Measurements from ENCODE around the gene CCDC144A.
"Not testable (repeated sequence)": the region's sequence is repeated elsewhere in the genome, so short reads cannot be mapped to it uniquely, and the experiment has no call there.

The CCDC144A gene, protein sequence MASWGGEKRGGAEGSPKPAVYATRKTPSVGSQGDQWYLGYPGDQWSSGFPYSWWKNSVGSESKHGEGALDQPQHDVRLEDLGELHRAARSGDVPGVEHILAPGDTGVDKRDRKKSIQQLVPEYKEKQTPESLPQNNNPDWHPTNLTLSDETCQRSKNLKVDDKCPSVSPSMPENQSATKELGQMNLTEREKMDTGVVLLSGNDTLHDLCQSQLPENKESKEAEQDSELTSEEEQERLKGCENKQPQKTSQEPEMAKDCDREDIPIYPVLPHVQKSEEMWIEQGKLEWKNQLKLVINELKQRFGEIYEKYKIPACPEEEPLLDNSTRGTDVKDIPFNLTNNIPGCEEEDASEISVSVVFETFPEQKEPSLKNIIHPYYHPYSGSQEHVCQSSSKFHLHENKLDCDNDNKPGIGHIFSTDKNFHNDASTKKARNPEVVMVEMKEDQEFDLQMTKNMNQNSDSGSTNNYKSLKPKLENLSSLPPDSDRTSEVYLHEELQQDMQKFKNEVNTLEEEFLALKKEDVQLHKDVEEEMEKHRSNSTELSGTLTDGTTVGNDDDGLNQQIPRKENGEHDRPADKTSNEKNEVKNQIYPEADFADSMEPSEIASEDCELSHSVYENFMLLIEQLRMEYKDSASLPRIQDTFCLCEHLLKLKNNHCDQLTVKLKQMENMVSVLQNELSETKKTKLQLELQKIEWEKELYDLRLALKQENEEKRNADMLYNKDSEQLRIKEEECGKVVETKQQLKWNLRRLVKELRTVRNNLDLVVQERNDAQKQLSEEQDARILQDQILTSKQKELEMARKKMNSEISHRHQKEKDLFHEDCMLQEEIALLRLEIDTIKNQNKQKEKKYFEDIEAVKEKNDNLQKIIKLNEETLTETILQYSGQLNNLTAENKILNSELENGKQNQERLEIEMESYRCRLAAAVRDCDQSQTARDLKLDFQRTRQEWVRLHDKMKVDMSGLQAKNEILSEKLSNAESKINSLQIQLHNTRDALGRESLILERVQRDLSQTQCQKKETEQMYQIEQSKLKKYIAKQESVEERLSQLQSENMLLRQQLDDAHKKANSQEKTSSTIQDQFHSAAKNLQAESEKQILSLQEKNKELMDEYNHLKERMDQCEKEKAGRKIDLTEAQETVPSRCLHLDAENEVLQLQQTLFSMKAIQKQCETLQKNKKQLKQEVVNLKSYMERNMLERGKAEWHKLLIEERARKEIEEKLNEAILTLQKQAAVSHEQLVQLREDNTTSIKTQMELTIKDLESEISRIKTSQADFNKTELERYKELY (N-terminal part only)

DNA sequence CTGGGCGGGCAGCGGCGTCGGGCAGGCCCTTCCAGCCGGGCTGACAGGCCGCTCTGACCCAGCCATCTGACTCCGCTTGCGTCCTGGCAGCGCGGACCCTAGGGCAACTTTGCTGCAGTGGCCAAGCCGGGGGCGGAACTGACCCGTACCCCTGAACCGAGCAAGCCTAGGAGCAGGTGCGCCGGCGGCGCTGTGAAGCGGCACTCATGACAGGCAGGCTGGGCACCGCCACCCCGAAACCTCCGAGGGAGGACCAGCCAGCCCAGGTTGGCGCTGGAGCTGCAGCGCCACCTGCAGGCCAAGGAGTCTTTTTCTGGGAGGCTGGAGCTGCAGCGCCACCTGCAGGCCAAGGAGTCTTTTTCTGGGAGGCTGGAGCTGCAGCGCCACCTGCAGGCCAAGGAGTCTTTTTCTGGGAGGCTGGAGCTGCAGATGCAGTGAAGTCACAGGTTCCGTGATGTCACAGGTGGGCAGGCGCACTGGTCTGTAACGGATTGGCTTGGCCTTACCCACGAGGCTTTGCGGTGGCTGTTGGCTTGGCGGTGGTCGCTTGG is at the start of gene CCDC144A:
TSS of gene CCDC144A (plus strand) at position 511 of the 551 bp plus-strand sequence. CDS start 160 bp downstream, outside the sequence.
- DNase-seq (ENCODE audit: low spot score) = peak; percentile 4

DNA sequence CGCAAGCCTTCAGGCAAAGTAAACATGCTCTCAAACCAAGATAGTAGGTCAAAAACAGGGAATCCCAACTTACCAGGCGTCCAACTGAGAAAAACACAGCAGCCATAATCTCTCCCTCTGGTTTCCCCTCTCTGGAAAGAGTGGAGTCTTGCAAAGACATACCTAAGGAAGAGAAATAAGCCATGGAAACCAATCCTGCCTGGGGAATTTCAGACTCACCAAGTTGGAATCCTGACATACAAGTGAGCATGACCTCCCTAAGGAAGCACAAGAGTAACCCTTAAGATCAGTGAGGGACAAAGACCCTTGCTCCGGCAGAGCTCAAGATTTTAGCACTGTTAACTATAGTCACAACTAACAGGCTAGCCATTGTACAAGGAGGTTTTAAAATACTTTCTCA is 40.5 kb upstream of the CCDC144A start:
- DNase-seq (ENCODE audit: low spot score) = no peak

DNA sequence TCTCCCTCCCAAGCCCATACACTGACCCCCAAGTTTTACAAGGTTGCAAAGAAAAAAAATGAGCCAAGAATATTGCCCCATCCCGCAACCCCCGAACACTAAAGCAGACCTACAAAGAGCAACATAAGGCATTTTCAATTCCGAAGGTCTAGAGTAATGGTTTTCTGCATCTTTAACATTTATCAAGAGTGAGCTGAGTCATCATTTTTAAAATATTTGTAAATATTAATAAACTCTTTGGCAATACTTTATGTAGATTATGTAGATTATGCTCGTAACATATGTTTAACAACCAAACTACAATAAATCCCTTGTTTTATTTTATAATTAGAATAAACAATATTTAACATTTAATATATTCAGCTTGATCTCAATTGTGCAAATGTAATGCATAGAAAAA is 37.8 kb upstream of the CCDC144A start:
- no peak for DNase-seq (ENCODE audit: low spot score)

DNA sequence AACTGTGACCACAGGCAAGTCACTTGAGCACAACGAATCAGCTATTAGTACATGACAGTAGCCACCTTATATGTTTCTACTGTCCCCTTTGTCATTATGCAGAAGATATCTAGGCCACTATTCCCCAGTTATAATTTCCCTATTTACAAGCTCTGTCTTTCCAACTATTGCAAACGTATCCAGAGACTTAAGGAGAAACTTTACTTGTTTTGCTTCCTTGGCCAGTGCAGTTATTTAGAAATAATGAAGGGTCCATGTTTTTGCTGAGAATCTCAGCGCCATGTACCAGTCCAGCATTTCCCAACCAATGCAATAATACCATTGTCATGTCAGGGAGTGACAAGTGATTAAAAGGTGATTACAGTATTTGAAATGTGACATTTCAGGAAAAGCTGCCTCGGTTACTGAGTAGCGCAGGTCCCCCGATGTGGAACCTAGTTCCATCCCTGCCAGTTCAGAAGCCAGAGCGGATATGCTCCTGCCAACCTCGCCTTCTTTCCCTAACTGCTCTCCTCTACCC is 37.1 kb upstream of the CCDC144A start:
- peak; percentile 33 for DNase-seq (ENCODE audit: low spot score)

DNA sequence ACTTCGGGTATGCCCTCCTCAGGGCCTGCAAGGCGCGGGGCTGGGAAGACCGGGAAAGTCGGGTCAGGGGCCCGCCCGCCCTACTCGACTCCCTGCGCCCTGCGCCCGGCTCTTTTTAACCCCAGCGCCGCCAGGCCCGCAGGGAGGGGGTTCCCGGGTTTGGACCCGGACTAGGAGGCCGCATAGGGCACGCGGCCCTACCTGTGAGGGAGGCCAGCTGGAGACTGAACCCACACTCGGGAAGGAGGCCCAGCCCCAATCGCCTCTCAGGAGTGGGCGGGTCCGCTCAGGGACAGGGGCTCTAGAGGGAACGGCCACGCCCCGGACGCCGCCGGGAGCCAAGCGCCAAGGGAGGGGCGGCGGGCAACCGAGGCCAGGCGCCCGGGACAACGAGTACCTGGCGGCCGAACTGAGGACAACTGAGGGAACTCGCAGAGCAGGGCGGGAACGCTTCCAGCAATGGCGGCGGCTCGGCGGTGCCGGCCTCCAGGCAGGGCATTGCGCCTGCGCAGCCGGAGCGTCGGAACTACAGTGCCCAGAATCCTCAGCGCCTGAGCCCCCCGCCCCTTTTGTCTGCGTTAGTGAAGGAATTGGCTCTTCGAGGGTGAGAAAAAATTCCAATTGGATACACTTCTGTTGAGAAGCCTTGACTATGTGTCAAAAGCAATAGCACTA is 36.5 kb upstream of the CCDC144A start, which contains the start of gene ZNF624:
TSS of gene ZNF624 (minus strand) at position 484 of the 675 bp plus-strand sequence.
- peak; percentile 94 for DNase-seq (ENCODE audit: low spot score)

DNA sequence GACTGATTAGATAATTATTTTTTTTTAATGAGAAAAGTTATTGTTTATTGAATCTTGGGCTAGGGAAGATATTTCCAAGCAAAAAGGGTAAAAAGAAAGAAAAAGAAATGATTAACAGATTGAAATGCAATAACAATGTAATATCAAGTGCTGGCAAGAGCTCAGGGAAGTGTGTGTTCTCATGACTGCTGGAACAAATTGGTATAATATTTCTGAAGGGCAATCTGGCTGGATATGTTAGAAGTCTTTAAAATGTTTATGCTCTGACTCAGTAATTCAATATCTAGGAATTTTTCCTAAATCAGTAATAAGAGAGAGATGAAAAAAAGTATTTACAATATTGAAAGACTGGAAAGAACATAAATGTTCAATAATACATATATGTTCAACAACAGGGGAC is 28.8 kb upstream of the CCDC144A start:
- no peak for DNase-seq (ENCODE audit: low spot score)

DNA sequence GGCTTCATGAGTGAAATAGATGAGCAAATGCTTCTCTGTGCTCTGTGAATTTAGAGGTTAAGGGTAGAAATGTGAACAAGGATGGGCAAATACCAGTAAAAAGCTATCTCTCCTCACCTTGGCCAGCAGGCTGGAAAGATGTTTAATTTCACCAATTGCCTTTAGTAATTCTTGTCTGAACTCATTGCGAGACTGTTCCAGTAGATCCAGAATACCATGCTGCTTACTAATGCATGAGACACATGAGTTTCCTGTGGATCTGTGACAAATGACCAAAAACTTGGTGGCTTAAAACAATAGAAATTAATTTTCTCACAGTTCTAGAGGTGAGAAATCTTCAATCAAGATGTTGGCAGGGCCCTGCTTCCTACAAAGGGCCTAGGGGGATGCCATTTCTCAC is 27.1 kb upstream of the CCDC144A start:
- peak; percentile 53 for DNase-seq (ENCODE audit: low spot score)

DNA sequence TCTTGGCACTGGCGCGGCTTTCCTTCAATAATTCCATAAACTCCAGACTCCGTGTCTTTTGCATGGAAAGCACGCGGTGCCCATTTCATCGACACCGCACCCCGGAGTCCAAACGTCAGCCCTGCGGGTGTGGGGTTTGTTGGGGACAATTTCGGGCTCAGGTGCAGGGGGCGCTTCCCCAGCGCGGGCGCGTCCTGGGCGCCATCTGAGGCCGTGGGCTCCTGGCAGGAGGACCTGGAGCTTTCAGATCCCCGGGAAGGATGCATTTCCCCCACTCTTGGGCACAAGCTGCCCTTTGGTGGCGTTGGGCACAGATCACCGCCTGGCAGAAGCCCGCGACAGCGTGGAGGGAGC is 23.5 kb upstream of the CCDC144A start:
- DNase-seq (ENCODE audit: low spot score) = not testable (repeated sequence)

DNA sequence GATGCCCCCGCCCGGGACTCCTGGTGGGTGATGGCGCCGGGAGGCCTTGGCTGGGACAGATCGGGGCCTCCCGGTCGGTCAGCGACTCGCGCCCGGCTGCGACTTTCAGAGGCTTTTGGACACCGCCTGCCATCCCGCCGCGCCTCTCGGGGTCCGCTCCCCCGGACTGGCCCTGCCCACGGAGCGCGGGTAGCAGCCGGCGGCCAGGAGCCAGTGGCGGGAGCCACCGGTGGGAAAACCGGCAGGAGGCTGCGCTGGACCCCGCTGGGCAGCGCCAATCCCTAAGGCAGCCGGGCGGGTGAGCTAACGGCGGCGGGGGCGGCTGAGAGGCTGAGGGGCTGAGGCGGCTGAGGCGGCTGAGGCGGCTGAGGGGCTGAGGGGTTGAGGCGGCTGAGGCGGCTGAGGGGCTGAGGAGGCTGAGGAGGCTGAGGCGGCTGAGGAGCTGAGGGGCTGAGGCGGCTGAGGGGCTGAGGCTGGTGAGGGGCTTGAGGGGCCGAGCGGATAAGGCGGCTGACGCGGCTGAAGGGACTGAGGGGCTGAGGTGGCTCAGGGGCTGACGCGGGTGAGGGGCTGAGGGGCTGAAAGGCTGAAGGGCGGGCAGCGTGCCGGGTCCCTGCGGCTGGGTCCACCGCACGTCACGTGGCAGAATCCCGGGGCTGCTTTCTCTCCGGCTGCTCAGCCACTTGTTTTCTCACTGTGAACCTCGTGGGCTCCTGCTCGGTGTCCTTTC is 23.0 kb upstream of the CCDC144A start:
- not testable (repeated sequence) for DNase-seq (ENCODE audit: low spot score)

DNA sequence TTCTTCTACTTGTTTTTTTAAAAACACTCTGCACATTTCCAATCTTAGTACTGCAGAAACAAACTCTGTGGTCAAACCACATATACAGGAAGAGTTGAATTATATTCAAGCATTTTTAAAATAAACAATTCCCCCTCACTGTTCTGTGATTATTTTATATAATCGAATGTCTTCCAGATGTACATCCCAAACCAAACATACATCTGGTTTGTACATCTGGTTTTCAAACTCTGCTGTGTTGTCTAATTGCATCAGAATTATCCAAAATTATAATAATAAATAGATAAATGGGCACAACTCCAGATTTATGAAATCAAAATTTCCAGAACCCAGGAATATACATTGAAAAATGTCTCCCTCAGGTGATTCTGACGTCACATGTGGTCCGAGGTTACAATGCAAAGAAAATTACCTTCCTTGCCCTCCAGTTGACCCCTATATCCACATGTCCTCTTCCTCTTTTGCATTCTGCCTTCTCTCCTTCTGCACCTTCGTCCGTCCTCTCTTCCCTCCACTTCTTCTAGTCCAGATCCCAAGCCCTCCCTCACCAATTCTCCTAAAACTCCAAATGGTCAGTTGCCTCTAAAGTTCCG is 13.3 kb upstream of the CCDC144A start:
- no peak for DNase-seq (ENCODE audit: low spot score)

DNA sequence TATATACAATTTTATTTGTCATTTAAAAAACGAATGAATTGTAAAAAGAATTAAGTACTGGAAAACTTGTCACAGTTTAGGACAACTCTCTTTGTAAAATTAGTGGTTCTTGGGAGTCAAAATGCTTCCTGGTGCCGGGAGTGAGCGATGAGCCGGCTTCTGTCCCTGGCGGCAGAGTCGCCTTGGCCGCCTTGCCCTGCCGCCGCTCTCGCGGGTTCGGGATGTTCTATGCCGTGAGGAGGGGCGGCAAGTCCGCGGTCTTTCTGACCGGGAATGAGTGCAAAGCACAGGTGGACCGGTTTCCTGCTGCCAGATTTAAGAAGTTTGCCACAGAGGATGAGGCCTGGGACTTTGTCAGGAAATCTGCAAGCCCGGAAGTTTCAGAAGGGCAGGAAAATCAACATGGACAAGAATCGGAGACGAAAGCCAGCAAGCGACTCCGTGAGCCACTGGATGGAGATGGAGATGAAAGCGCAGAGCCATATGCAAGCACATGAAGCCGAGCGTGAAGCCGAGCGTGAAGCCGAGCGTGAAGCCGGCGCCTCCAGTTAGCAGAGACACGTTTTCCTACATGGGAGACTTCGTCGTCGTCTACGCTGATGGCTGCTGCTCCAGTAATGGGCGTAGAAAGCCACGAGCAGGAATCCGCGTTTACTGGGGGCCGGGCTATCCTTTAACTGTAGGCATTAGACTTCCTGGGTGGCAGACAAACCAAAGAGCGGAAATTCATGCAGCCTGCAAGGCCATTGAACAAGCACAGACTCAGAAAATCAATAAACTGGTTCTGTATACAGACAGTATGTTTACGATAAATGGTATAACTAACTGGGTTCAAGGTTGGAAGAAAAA is 6.5 kb upstream of the CCDC144A start:
- DNase-seq (ENCODE audit: low spot score) = not testable (repeated sequence)

DNA sequence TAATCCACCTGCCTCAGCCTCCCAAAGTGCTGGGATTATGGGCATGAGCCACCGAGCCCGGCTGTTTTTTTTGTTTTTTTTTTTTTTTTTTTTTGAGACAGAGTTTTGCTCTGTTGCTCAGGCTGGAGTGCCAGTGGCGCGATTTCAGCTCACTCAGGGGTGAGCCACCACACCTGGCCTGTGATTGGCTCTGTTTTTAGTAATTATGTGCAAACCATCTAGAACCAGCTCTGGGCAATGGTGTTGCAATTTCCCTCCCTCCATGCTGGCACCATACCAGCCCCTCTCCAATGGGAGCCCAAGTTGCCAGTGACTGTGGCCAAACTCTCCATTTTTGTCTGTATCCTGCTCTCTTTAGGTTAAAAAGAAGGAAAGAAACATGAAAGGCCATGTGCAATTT is 4.0 kb upstream of the CCDC144A start:
- not testable (repeated sequence) for DNase-seq (ENCODE audit: low spot score)

DNA sequence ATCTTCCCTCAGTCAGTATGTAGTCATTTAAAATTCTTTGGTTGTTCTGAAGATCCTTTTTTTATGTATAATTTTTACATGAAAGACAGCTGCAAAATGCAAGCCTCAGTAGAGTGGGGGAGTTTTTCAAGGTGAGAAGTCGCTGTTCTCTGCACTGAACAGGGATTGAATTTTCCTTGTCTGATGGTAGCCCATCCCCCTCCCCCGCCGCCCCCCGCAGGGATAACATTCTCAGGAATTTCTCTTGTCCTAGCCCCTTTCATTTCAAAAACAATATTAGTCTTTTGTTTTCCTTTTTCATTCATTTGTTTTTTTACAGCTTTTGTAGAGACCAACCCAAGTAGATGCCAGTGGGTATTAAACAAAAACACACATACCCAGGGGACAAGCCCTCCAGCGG is 2.9 kb upstream of the CCDC144A start:
- not testable (repeated sequence) for DNase-seq (ENCODE audit: low spot score)

DNA sequence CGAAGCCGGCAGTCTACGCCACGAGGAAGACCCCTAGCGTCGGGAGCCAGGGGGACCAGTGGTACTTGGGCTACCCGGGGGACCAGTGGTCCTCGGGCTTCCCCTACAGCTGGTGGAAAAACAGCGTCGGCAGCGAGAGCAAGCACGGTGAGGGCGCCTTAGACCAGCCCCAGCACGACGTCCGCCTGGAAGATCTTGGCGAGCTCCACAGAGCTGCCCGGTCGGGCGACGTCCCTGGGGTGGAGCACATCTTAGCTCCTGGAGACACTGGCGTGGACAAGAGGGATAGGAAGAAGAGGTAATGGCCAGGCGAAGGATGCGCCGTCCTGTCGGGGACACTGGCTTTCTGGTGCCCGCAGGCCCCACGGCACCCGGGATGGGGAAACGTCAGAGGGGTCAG is 406 bp downstream of the CCDC144A start:
- DNase-seq (ENCODE audit: low spot score) = not testable (repeated sequence)

DNA sequence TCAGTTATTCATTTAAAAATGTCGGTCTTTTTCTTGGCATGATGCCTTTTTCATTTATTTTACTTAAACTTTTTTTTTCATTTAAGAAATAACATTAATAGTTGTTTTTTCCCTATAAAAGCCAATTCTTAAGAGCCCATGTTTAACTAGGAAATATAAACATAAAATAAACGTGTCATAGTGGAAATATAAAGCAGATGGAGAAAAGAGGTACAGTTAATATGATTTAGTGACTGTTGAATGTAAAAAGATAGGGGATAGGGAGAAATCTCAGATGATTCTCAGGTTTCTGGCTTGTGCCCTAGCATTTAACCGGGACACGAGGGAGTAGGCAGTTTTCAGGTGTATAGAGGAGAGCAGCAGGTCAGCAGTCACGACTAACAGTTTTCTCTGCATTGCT is 7.6 kb downstream of the CCDC144A start:
- DNase-seq (ENCODE audit: low spot score) = not testable (repeated sequence)

DNA sequence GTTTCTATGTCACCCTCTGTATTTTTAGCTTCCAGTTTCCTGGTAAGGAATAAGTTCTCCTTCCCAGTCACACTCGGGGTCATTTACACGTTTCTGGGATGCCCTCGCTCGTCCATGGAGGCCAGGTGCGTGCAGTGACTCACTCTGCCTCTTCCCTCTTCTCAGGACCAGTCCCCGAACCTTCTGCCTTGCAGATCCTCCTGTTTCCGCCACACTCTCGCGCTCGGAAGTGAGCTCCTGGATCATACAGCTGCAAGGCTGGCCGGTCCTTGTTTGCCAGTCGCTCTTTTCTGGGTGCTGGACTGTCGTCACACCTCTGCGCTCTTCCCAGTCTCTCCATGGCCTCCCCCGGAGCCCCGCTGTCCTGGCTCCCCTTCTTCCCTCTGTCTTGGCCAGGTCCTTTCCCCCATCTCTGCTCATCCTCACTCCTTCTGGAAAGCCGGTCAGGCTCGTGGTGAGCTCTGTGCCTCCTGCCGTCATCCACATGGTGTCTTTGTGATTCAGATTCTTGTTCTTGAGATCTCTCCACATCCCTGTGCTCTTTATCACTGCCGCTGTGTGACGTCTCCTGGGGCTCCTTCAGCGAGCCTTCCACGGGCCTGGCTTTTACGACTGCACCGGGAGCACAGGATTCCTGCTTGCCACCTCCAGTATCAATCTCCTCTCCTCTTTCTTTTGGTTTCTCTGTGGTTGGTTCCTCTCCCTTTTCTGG is 55.6 kb downstream of the CCDC144A start:
- DNase-seq (ENCODE audit: low spot score) = not testable (repeated sequence)

DNA sequence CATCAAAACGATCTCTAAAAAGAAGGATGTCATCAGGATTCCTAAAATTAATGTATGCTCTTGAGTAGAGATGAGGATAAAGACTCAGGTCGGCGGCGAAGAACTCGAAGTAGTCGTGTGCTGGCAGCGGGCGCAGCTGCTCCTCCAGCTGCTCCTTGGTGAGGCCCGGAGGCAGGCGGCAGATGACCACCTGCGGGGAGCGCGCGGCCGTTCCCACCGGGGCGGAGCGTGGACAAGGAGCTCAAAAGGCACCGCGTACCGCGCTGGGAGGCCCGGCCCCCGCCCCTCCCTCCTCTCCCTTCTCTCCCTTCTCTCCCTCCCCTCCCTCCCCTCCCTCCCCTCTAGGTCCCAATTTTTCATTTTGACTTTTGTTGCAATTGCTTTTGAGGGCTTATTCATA is 56.5 kb downstream of the CCDC144A start:
- not testable (repeated sequence) for DNase-seq (ENCODE audit: low spot score)

DNA sequence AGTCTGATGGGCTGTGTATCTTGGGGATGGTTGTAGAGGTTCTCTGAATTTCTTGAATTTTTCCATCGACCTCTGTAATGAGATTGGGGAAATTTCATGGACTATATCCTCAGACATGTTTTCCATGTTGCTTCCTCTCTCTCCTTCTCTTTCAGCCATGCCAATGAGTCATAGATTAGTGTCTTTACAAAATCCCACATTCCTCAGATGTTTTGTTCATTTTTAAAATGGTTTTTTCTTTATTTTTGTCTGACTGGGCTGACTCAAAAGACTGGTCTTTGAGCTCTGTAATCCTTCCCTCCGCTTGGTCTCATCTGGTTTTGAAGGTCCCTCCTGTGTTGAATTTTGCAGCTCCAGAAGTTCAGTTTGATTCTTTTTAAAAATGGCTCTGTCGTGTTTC is 60.5 kb downstream of the CCDC144A start:
- DNase-seq (ENCODE audit: low spot score) = not testable (repeated sequence)

All from RKO (cell line).